HPDE6-E6E7 (cell line): ENCODE results near the gene RAB30.

ENCODE experiments used
- DNase-seq: peaks from one replicate; pipeline ENCODE4 v3.0.0; 2011; ENCODE audit warnings: missing footprints; ENCODE audit errors: extremely low spot score

RAB30 gene

GRCh38 chr11:83070731-83071566, 748 bp downstream of the RAB30 start:
- no peak for DNase-seq

DNA sequence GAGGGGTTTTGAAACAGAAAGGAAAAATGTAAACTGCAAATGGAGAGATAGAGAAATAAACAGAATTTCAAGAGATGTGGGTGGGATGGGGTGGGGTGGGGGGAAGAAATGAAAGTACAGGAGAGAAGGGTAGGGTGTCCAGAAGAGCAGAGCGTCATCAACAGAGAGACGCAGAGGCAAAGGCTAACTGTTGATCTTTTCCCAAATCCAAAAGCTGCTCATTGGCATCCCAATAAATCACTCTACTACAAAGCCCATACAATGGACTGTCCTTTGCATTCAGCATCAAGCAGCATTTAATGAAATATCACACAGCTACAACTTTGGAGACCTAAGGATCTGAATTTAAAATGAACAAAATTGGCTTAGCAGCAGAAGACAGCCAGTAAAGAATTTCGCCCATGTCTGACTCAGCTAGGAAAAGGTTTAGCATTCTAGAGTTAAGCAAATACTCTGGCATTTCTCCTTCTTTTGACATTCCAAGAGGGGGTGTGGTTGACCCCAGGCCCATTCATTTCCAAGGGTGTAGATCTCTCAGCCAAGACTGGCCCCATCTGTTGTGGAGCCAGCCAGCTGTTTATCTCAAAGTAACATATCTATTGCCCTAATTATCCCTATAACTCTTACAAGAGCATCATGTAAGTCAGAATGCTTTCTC, 1.5 kb downstream of the RAB30 start:
- no peak for DNase-seq

DNA sequence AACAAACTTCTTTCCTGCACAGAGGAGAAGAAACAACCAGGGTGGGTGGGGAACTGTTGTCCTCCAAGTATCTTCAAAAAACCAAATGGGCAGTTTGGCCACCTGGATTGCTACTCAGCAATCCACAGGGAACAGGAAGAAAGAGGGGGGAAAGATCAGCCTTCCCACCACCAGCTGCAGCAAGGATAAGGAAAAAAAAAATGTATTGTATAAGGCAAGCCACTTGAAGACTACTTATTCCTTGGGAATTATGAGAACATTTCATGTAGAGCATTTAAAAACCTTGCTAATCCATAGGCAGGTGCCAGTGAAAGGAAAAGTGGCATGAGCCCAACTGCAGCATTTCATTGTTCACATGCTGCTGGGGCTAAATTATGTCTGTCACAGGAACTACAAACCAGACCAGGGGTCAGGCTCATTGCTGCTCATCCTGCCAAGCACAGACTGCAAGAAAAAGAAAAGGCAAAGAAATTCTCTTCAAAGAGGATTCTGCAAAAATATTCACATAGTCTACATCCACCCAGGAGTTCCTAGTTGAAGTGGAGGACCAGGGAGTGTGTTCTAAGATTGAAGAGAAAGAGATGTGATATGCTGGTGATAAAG, 2.2 kb downstream of the RAB30 start:
- DNase-seq = no peak

- DNase-seq = no peak
Measured at GRCh38 chr11:83068568-83068967, 3.1 kb downstream of the RAB30 start.

DNA sequence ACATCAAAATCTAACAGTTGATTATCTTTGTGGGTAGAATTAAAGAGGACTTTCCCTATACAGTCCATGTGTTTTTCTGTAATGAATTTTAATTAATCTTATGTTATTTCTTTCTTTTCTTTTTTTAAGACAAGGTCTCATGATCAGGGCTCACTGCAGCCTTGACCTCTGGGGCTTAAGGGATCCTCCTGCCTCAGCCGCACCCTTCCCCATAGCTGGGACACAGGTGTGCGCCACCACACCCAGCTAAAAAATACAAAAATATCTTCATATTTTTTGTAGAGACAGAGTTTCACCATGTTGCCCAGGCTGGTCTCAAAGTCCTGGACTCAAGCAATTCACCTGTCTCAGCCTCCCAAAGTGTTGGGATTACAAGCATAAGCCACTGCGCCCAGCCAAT, 7.7 kb downstream of the RAB30 start:
- no peak for DNase-seq

- DNase-seq = no peak
Measured at GRCh38 chr11:83063073-83063754, 8.5 kb downstream of the RAB30 start.

DNA sequence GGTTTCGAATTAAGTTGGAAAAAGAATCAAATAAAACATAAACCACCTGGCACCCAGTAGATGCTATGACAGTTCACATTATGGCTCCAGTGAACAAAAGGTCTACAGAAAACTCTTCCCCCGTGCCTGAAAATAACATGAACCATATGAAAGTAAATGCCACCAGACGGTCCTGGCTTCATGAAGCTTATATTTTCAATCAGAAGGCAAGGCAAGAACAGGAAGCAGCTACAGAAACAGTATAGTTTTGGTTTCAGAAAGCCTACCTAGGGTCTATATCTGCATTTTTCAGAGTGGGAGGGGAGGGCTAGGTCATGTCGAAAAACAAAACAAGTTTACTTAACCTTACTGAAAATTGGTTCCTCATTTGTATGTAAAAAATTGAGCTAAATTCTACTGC, 9.8 kb downstream of the RAB30 start:
- no peak for DNase-seq

DNA sequence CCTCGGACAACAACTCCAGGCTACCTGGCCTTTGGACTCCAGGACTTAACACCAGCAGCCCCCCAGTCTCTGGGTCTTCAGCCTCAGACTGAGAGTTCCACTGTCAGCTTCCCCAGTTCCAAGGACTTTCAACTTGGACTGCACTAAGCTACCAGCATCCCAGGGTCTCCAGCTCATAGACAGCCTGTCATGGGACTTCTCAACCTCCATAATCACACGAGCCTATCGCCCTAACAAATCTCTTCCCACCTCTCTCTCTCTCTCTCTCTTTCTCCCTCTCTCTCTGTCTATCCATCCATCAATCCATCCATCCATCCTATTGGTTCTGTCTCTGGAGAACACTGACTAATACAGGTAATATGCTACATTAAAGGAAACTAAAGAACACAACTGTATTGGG, 10.7 kb downstream of the RAB30 start:
- DNase-seq = no peak

GRCh38 chr11:83057721-83058120, 14.0 kb downstream of the RAB30 start:
- no peak for DNase-seq

- DNase-seq = no peak
Measured at GRCh38 chr11:83056611-83057010, 15.1 kb downstream of the RAB30 start.

GRCh38 chr11:83056204-83056603, 15.5 kb downstream of the RAB30 start:
- no peak for DNase-seq

DNA sequence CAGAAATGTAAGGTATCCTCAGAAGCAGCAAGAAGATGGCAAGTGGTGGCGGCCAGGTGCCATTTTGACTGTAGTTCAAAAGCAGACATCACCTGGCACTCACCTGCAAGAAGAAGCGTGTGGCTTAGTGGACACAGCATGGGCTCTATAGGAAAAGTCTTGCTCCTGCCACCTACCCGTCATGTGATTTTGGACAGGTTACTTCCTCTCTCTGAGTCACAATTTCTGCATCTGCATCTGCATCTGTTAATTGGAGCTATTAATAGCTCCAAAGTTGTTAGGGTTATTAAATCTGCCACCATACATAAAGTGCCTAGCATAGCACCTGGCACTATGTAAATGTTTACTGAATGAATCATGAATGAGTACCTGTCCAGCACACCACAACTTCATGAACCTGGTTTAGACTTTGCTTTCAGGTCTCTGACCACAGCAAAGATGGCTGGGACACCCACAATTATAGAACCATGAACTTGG, 16.8 kb downstream of the RAB30 start:
- DNase-seq = no peak

- DNase-seq = no peak
Measured at GRCh38 chr11:83054001-83054400, 17.7 kb downstream of the RAB30 start.

- peak; percentile 75 for DNase-seq
Measured at GRCh38 chr11:83051760-83052671, 19.7 kb downstream of the RAB30 start.

DNA sequence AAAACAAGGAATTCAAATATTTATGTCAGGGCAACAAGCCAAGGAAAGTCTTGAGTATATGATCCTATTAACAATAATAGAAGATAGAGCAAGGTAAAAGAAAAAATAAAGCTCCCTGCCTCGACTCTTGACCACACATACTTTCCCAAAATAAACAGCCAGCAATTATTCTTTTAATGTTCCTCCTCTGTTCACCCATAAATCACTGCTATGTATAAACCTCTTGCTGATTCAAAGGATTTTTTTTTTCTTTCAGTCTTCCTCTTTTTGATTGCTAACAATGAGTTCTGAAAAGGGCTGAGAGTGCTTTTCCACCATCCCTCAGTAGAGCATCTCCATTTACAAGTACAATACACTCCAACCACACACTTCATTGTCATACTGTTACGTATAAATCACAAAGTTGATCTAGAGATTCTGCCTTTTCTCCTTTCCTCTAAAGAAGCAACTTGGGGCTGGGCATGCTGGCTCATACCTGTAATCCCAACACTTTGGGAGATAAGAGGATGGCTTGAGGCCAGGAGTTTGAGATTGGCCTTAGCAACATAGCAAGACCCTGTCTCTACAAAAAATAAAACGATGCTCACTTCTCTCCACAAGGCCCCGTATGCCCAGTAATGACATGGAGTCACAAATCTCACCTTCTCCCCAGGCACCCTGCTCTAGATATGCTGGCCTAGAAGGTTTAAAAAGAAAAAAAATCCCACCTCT, 24.0 kb downstream of the RAB30 start:
- DNase-seq = no peak

DNA sequence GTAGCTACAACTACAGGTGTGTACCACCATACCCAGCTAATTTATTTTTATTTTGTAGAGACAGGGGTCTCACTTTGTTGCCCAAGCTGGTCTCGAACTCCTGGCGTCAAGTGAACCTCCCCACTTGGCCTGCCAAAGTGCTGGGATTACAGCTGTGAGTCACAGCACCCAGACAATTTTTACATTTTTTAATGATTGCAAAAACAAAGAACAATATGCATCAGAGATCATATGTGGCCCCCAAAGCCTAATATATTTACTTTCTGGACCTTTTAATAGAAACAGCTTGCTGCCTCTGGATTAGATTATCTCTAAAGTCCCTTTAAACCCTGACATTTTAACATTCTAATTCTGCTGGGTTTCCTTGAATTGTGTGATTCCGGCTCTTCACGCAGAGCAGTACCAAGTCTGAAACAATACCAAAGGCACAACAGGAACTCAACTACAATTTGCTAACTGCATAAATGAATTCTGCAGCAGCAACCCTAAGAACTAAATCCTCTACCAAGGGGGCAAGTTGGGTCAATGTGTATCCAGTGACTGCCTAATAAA, 25.0 kb downstream of the RAB30 start:
- no peak for DNase-seq

DNA sequence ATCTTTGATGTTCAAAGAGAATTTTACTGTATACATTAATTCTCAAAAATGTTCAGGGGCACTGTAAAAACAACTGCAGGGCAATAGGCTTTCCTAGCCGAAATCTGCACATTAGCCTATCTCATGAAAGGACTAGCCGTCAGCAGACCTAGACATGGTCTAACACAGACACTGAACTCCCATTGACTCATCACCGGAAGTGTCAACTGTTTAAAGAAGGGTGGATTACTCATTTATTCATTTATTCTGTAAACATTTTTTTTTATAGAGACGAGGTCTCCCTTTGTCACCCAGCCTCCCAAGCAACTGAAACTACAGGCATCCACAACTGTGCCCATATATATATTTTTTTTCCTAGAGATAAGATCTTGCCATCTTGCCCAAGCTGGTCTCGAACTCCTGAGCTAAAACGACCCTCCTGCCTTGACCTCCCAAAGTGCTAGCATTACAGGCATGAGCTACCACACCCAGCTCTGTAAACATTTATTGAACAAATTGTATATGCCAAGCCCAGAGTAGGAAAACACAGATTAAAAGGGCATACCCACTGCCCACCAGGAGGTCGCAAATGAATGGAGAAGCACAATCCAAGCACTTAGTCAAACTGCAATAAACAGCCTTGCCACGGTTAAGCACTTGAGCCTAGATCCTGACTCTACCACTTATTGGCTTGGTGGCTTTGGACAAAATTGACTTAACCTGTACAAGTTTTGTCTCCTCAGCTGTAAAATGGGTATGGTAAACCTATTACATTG, 26.6 kb downstream of the RAB30 start:
- peak; percentile 72 for DNase-seq

DNA sequence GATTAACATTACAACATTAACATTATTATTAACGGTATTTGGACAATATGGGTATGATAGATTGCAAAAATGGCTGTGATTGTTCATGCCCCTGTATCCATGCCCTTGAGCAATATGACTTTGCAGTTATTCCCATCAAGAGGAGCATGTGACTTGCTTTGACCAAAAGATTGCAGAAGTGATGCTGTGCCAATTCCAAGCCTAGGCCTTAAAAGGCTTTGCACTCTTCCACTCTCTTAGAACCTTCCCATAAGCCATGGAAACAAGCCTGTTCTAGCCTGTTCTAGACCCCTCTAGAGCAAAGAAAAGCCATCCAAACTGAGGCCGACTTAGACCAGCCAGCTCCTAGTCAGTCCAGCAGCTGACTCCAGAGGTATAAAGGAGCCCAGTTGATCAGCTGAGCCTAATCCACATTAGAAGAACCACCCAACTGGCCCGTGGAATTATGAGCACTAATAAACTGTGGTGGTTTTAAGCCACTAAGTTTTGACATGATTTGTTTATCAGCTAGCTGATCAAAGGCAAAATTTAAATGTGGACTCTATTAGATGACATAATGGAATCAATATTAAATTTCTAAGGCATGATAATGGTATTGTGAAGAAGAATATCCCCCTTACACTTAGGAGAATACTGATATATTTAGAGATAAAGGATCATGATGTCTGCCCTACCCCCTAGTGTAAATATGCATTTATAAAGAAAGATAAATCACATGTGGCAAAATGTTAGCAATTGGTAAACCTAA, 28.6 kb downstream of the RAB30 start:
- DNase-seq = no peak

DNA sequence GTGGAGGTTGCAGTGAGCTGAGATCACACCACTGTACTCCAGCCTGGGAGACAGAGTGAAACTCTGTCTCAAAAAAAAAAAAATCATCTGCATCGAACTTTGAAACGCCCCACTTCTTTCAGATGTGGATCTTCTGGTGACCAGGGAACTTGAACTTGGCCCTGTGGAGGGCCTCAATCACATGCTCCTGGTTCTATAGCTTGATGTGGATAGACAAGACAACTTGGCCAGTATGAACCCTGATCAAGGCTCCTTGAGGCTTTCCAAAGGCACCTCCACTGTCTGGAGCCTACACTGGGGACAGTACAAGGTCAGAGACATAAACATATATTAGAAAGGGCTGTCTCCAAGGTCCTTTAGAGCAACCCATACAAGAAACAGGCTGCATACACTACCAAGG, 30.6 kb downstream of the RAB30 start:
- DNase-seq = no peak
